NOMO-1 treated with DMSO at 0.1 percent for 48 hours (cell line): Measurements from ENCODE around the gene IMMP2L.
"Not testable (repeated sequence)": the region's sequence is repeated elsewhere in the genome, so short reads cannot be mapped to it uniquely, and the experiment has no call there.

Experiments
- DNase-seq: peaks from one replicate; lab custom pipeline; 2025; ENCODE audit not compliant: unreplicated experiment; lab: John Stamatoyannopoulos, UW

Gene IMMP2L

GRCh38 chr7:111510584-111511378 lies 51.5 kb downstream of the IMMP2L start:
- no peak for DNase-seq

GRCh38 chr7:111510062-111510461 lies 52.2 kb downstream of the IMMP2L start:
- DNase-seq: no peak

GRCh38 chr7:111509288-111509687 lies 53.0 kb downstream of the IMMP2L start:
- no peak for DNase-seq

GRCh38 chr7:111508387-111508786 lies 53.9 kb downstream of the IMMP2L start:
- DNase-seq: no peak

GRCh38 chr7:111505422-111505821 lies 56.9 kb downstream of the IMMP2L start:
- not testable (repeated sequence) for DNase-seq

GRCh38 chr7:111501799-111502198 lies 60.5 kb downstream of the IMMP2L start:
- DNase-seq: not testable (repeated sequence)

- no peak for DNase-seq
Observed at GRCh38 chr7:111499027-111499426, 63.3 kb downstream of the IMMP2L start.

GRCh38 chr7:111498391-111499007 lies 63.8 kb downstream of the IMMP2L start:
- DNase-seq: no peak

GRCh38 chr7:111495173-111495810 lies 67.0 kb downstream of the IMMP2L start:
- no peak for DNase-seq

GRCh38 chr7:111492234-111492633 lies 70.1 kb downstream of the IMMP2L start:
- no peak for DNase-seq

GRCh38 chr7:111486472-111487142 lies 75.7 kb downstream of the IMMP2L start:
- peak; percentile 5 for DNase-seq

GRCh38 chr7:111485701-111486380 lies 76.5 kb downstream of the IMMP2L start:
- no peak for DNase-seq

GRCh38 chr7:111483078-111483477 lies 79.2 kb downstream of the IMMP2L start:
- DNase-seq: no peak

GRCh38 chr7:111477462-111478225 lies 84.6 kb downstream of the IMMP2L start:
- no peak for DNase-seq

GRCh38 chr7:111476586-111477293 lies 85.6 kb downstream of the IMMP2L start:
- no peak for DNase-seq

- no peak for DNase-seq
Observed at GRCh38 chr7:111475959-111476358, 86.3 kb downstream of the IMMP2L start.

GRCh38 chr7:111475419-111475748 lies 86.9 kb downstream of the IMMP2L start:
- no peak for DNase-seq

- DNase-seq: no peak
Observed at GRCh38 chr7:111474723-111475418, 87.4 kb downstream of the IMMP2L start.
